Activated CD4-positive, alpha-beta memory T cell treated with anti-CD3 and anti-CD28 coated beads for 36 hours (primary cell): ENCODE measurements around the gene MRPS25. TPM values are rescaled to one million over a fixed set of nuclear protein-coding genes. Genes with fewer than 3 reads are reported as not detected.

ENCODE experiments used
- CTCF ChIA-PET: fragments of 350-600 bp; sonication (Branson Sonifier 250); formaldehyde crosslinking; loops from one replicate; lab custom pipeline; 2021; ENCODE audit warnings: antibody characterized with exemption, inconsistent platforms; lab: Charles Lee
- POLR2A ChIA-PET: fragments of 350-600 bp; sonication (Branson Sonifier 250); formaldehyde crosslinking; loops from one replicate; lab custom pipeline; 2021; ENCODE audit warnings: antibody characterized with exemption; lab: Charles Lee
- DNase-seq: peaks from one replicate; pipeline ENCODE4 v3.0.0-alpha.2; 2020
- H3K27ac Mint-ChIP-seq: one replicate; pipeline ENCODE4 v1.8.0; 2021; ENCODE audit warnings: mixed read lengths
- H3K27me3 Mint-ChIP-seq: one replicate; pipeline ENCODE4 v1.8.0; 2021; ENCODE audit warnings: mixed read lengths
- H3K36me3 Mint-ChIP-seq: one replicate; pipeline ENCODE4 v1.8.0; 2021; ENCODE audit warnings: mixed read lengths
- H3K4me1 Mint-ChIP-seq: one replicate; pipeline ENCODE4 v1.8.0; 2021; ENCODE audit warnings: low read depth, mixed read lengths
- H3K4me3 Mint-ChIP-seq: one replicate; pipeline ENCODE4 v1.8.0; 2021; ENCODE audit warnings: mild to moderate bottlenecking, mixed read lengths
- H3K9me3 Mint-ChIP-seq: one replicate; pipeline ENCODE4 v1.8.0; 2021; ENCODE audit warnings: mixed read lengths
- intact Hi-C: fragments of 100-400 bp; cut with micrococcal nuclease; formaldehyde crosslinking; loops from one replicate; pipeline ENCODE4 v1.15.1; 2023
- total RNA-seq, 2 experiments: library from RNA; stranded (reverse); gene quantifications; one replicate each; pipeline ENCODE4 v1.2.3, GENCODE V29; 2021

MRPS25 gene
- total RNA-seq = 10 to 100 TPM; 53.8 to 58.5 TPM

GRCh38 chr3:15064835-15065549 is at the start of gene MRPS25:
Gene MRPS25 (minus strand): TSS chr3:15065315. CDS start chr3:15065194, 121 bp downstream.
- CTCF ChIA-PET = interaction anchor here (1.0 to 2.6 kb wide), 5 partner anchors 14 to 143 kb away, joined by 3 to 11 read pairs (median 4); no protein-coding TSS in a partner anchor
- POLR2A ChIA-PET = interaction anchor here (0.7 to 1.7 kb wide), 9 partner anchors 9 to 414 kb away, joined by 3 to 23 read pairs (median 3); partner anchors contain the start of genes CAPN7, CCDC174, NR2C2 and RBSN
- Mint-ChIP-seq H3K27ac (peak within 1 kb of the TSS; percentile 90), H3K4me3 (peak within 1 kb of the TSS; percentile 96), H3K4me1 (peaks cover 22% of the 10 kb centered on the region), H3K36me3 (peaks cover 11% of the 10 kb centered on the region), H3K27me3 (no peaks in the 10 kb centered on the region), H3K9me3 (no peaks in the 10 kb centered on the region)
- DNase-seq = peak; percentile 95
- intact Hi-C loops = loop anchor here (1.0 kb wide), 5 partner anchors 10 to 414 kb away; partner anchors contain the start of genes CAPN7, CCDC174 and RBSN

GRCh38 chr3:15113884-15114283 is 48.8 kb upstream of the MRPS25 start:
- Mint-ChIP-seq H3K36me3 (no peaks in the 10 kb centered on the region), H3K4me1 (peaks cover 2% of the 10 kb centered on the region), H3K4me3 (no peak overlapping the region), H3K9me3 (no peaks in the 10 kb centered on the region), H3K27ac (no peak overlapping the region), H3K27me3 (no peaks in the 10 kb centered on the region)
- ChIA-PET POLR2A (no interaction called here), CTCF (no interaction called here)
- DNase-seq = no peak
- intact Hi-C loops = loop anchor here (10.0 kb wide), 1 partner anchor 291 kb away; no protein-coding TSS in a partner anchor

- intact Hi-C loops = loop anchor here (10.0 kb wide), 1 partner anchor 291 kb away; no protein-coding TSS in a partner anchor
- Mint-ChIP-seq H3K9me3 (no peaks in the 10 kb centered on the region), H3K36me3 (no peaks in the 10 kb centered on the region), H3K4me3 (no peak overlapping the region), H3K27me3 (no peaks in the 10 kb centered on the region), H3K27ac (no peak overlapping the region), H3K4me1 (peaks cover under 1% of the 10 kb centered on the region)
- ChIA-PET POLR2A (no interaction called here), CTCF (no interaction called here)
- DNase-seq = no peak
Observed at GRCh38 chr3:15113471-15113870, 48.4 kb upstream of the MRPS25 start.

DNA sequence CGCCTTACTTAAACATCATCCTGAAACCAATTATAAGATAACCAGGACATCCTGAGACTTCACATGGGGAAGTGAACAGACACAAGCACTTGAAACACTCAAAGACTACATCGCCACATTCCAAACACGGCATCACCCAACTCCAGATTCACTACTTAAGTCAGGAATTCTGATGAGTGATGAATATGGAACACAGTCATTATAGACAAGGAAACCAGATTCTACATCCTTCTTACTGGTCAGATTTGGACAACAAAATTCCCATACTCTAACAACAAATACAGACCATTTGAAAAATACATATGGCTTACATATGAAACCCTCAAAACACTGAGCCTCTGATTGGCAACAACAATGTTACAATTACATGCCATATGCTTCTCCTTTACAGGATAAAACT is 46.9 kb upstream of the MRPS25 start:
- H3K36me3 Mint-ChIP-seq = no peaks in the 10 kb centered on the region
- CTCF ChIA-PET = no interaction called here
- no peak overlapping the region for H3K4me3 Mint-ChIP-seq
- DNase-seq = no peak
- H3K27me3 Mint-ChIP-seq = peaks cover 6% of the 10 kb centered on the region
- H3K9me3 Mint-ChIP-seq = no peaks in the 10 kb centered on the region
- no peak overlapping the region for H3K27ac Mint-ChIP-seq
- intact Hi-C loops = loop anchor here (10.0 kb wide), 1 partner anchor 293 kb away; no protein-coding TSS in a partner anchor
- POLR2A ChIA-PET = no interaction called here
- no peaks in the 10 kb centered on the region for H3K4me1 Mint-ChIP-seq

DNA sequence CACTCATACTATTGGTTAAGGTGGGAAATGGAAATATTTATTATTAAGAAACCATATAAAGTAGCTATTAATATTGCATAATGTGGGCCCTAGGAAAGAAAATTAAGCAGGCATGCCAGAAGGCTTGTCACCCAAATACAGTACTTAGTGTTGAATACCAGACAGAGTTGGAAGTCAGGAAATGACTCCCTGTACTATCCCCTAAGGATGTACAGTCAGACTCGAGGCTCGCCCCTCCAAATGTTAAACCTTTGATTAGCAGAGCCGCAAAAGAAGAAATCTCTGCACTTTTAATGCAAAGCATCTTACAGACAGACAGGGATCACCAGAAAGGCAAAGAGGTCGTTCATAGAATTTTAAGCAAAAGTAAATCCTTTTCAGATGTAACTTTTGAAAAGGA is 45.1 kb upstream of the MRPS25 start:
- intact Hi-C loops = loop anchor here (10.0 kb wide), 1 partner anchor 295 kb away; no protein-coding TSS in a partner anchor
- no peak overlapping the region for H3K27ac Mint-ChIP-seq
- H3K9me3 Mint-ChIP-seq = no peaks in the 10 kb centered on the region
- POLR2A ChIA-PET = no interaction called here
- CTCF ChIA-PET = interaction anchor here (1.3 to 4.0 kb wide), 5 partner anchors 8 to 295 kb away, joined by 4 to 65 read pairs (median 13); partner anchors contain the start of gene CAPN7
- H3K4me1 Mint-ChIP-seq = no peaks in the 10 kb centered on the region
- H3K36me3 Mint-ChIP-seq = no peaks in the 10 kb centered on the region
- peaks cover 6% of the 10 kb centered on the region for H3K27me3 Mint-ChIP-seq
- H3K4me3 Mint-ChIP-seq = no peak overlapping the region
- no peak for DNase-seq

GRCh38 chr3:15108869-15109268 is 43.8 kb upstream of the MRPS25 start:
- no peak for DNase-seq
- Mint-ChIP-seq H3K27me3 (peaks cover 6% of the 10 kb centered on the region), H3K9me3 (no peaks in the 10 kb centered on the region), H3K4me3 (no peak overlapping the region), H3K4me1 (no peaks in the 10 kb centered on the region), H3K36me3 (no peaks in the 10 kb centered on the region), H3K27ac (no peak overlapping the region)
- ChIA-PET POLR2A (interaction anchor here (1.4 kb wide), 1 partner anchor 10 kb away, joined by 5 read pairs; the partner anchor contains the start of gene RBSN), CTCF (interaction anchor here (0.7 to 4.0 kb wide), 29 partner anchors 10 to 325 kb away, joined by 3 to 65 read pairs (median 4); partner anchors contain the start of genes CAPN7 and RBSN)
- intact Hi-C loops = loop anchor here (1.0 kb wide), 1 partner anchor 184 kb away; no protein-coding TSS in a partner anchor

DNA sequence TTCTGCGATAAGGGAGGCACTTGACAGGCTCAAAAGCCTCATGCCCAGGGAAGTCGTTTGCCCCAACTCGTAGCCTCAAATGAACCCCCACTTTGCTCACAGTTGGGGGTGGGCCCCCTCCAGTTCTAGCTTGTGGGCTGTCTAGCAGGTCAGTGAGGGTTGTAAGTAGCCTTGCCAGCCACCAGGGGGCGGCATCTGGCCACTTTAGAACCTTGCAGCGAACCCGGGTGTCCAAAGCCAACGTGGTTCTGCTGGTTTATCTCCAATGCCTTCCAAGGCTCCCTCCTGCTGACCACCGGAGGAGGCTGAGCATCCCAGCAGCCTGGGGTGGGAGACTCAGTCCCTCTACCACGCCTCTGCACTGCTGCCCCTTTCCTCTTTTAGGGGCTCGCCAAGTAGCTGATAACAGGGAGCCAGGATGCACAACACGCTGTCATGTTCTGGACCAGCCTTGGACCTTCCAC is 43.0 kb upstream of the MRPS25 start:
- no peaks in the 10 kb centered on the region for H3K4me1 Mint-ChIP-seq
- CTCF ChIA-PET = interaction anchor here (0.5 to 4.0 kb wide), 35 partner anchors 9 to 487 kb away, joined by 3 to 65 read pairs (median 4); partner anchors contain the start of genes CAPN7 and RBSN
- peak; percentile 80 for DNase-seq
- no peaks in the 10 kb centered on the region for H3K36me3 Mint-ChIP-seq
- intact Hi-C loops = loop anchor here (1.0 kb wide), 1 partner anchor 183 kb away; no protein-coding TSS in a partner anchor
- no peak overlapping the region for H3K27ac Mint-ChIP-seq
- no peaks in the 10 kb centered on the region for H3K9me3 Mint-ChIP-seq
- H3K27me3 Mint-ChIP-seq = peaks cover 6% of the 10 kb centered on the region
- peak overlapping the region; percentile 5 for H3K4me3 Mint-ChIP-seq
- POLR2A ChIA-PET = interaction anchor here (0.6 to 1.4 kb wide), 3 partner anchors 9 to 714 kb away, joined by 4 to 5 read pairs (median 5); partner anchors contain the start of gene RBSN

- H3K4me1 Mint-ChIP-seq = no peaks in the 10 kb centered on the region
- POLR2A ChIA-PET = interaction anchor here (1.4 kb wide), 1 partner anchor 8 kb away, joined by 5 read pairs; the partner anchor contains the start of gene RBSN
- intact Hi-C loops = no loop called here
- H3K36me3 Mint-ChIP-seq = no peaks in the 10 kb centered on the region
- peaks cover 6% of the 10 kb centered on the region for H3K27me3 Mint-ChIP-seq
- CTCF ChIA-PET = interaction anchor here (0.5 to 4.0 kb wide), 24 partner anchors 8 to 488 kb away, joined by 3 to 65 read pairs (median 4); partner anchors contain the start of genes CAPN7 and RBSN
- H3K4me3 Mint-ChIP-seq = no peak overlapping the region
- DNase-seq = no peak
- H3K9me3 Mint-ChIP-seq = no peaks in the 10 kb centered on the region
- no peak overlapping the region for H3K27ac Mint-ChIP-seq
Observed at GRCh38 chr3:15107075-15107947, 42.2 kb upstream of the MRPS25 start.

- peaks cover 4% of the 10 kb centered on the region for H3K27me3 Mint-ChIP-seq
- intact Hi-C loops = no loop called here
- no peak overlapping the region for H3K4me3 Mint-ChIP-seq
- ChIA-PET POLR2A (no interaction called here), CTCF (interaction anchor here (0.9 to 1.0 kb wide), 4 partner anchors 15 to 302 kb away, joined by 3 to 5 read pairs (median 4); no protein-coding TSS in a partner anchor)
- peaks cover 4% of the 10 kb centered on the region for H3K36me3 Mint-ChIP-seq
- H3K9me3 Mint-ChIP-seq = no peaks in the 10 kb centered on the region
- H3K27ac Mint-ChIP-seq = no peak overlapping the region
- peaks cover 13% of the 10 kb centered on the region for H3K4me1 Mint-ChIP-seq
- no peak for DNase-seq
Observed at GRCh38 chr3:15102836-15103235, 37.7 kb upstream of the MRPS25 start.

GRCh38 chr3:15102256-15102655 is 37.1 kb upstream of the MRPS25 start:
- peaks cover 5% of the 10 kb centered on the region for H3K36me3 Mint-ChIP-seq
- DNase-seq = no peak
- ChIA-PET POLR2A (no interaction called here), CTCF (interaction anchor here (0.9 to 1.0 kb wide), 3 partner anchors 16 to 303 kb away, joined by 3 to 5 read pairs (median 4); no protein-coding TSS in a partner anchor)
- H3K4me3 Mint-ChIP-seq = no peak overlapping the region
- no peak overlapping the region for H3K27ac Mint-ChIP-seq
- H3K27me3 Mint-ChIP-seq = peaks cover under 1% of the 10 kb centered on the region
- intact Hi-C loops = no loop called here
- H3K9me3 Mint-ChIP-seq = no peaks in the 10 kb centered on the region
- H3K4me1 Mint-ChIP-seq = peaks cover 18% of the 10 kb centered on the region
